H1 (cell line): Measurements from ENCODE around the gene KLHL29. TPM values are rescaled to one million over a fixed set of nuclear protein-coding genes. Genes with fewer than 3 reads are reported as not detected.
A peak's percentile ranks its signal among the peaks of the same experiment; 100 is the strongest.

Experiments
- CTCF ChIA-PET: fragments of 300-600 bp; sonication (Branson Sonifier 250); formaldehyde crosslinking; loops from one replicate; lab custom pipeline; 2021; ENCODE audit not compliant: partially characterized antibody; lab: Charles Lee
- POLR2A ChIA-PET: fragments of 300-600 bp; sonication (Branson Sonifier 250); formaldehyde crosslinking; loops from one replicate; lab custom pipeline; 2021; ENCODE audit warnings: inconsistent platforms; ENCODE audit not compliant: partially characterized antibody; lab: Charles Lee
- DNase-seq, 2 experiments: peaks; one replicate each; pipeline versions ENCODE4 v3.0.0 to v3.0.0-alpha.2; 2010 to 2022; ENCODE audit warnings: low spot score in 2 of 2, low read depth in 1 of 2, mixed read lengths in 1 of 2
- FAIRE-seq: peaks from 2 replicates; lab custom pipeline; 2011; peaks lifted over from hg19 to GRCh38; lab: Jason Lieb, UNC
- H2AFZ ChIP-seq: 2 replicates; pipeline ENCODE4 v1.8.1; 2012; ENCODE audit warnings: low read length, inconsistent platforms
- H2AK5ac ChIP-seq: 2 replicates; pipeline ENCODE4 v1.6.1; 2013; ENCODE audit warnings: low read depth, low read length
- H2BK120ac ChIP-seq: replicated peaks from 2 replicates; pipeline ENCODE3; 2013; ENCODE audit warnings: low read depth, low read length, inconsistent platforms
- H2BK12ac ChIP-seq: 2 replicates; pipeline ENCODE4 v1.6.1; 2013; ENCODE audit warnings: low read depth, low read length
- H2BK15ac ChIP-seq: 2 replicates; pipeline ENCODE4 v1.6.1; 2013; ENCODE audit warnings: low read length
- H2BK20ac ChIP-seq: 2 replicates; pipeline ENCODE4 v1.6.1; 2013; ENCODE audit warnings: low read length
- H2BK5ac ChIP-seq: 2 replicates; pipeline ENCODE4 v1.6.1; 2013; ENCODE audit warnings: low read depth, low read length
- H3K14ac ChIP-seq: 2 replicates; pipeline ENCODE4 v1.6.1; 2013; ENCODE audit warnings: inconsistent platforms; ENCODE audit not compliant: insufficient read length
- H3K18ac ChIP-seq: 2 replicates; pipeline ENCODE4 v1.6.1; 2013; ENCODE audit warnings: low read length; ENCODE audit errors: extremely low read depth
- H3K23ac ChIP-seq: 2 replicates; pipeline ENCODE4 v1.6.1; 2013; ENCODE audit warnings: inconsistent platforms; ENCODE audit not compliant: insufficient read length
- H3K23me2 ChIP-seq: 2 replicates; pipeline ENCODE4 v1.6.1; 2013; ENCODE audit warnings: low read depth, low read length
- H3K27ac ChIP-seq: 2 replicates; pipeline ENCODE4 v1.6.1; 2011; ENCODE audit warnings: low read depth, low read length, inconsistent platforms
- H3K27me3 ChIP-seq, 4 experiments: replicated peaks in 1 of 4; 1 replicate in 1 of 4; 2 replicates in 3 of 4; pipeline versions ENCODE4 v1.6.1 to v1.8.1; 2011 to 2013; ENCODE audit warnings: low read length in 3 of 4, mild to moderate bottlenecking in 3 of 4, inconsistent platforms in 2 of 4, mixed read lengths in 2 of 4, moderate library complexity in 1 of 4; ENCODE audit not compliant: control insufficient read depth in 3 of 4, insufficient read depth in 3 of 4; ENCODE audit errors: extremely low read depth in 1 of 4
- H3K36me3 ChIP-seq, 4 experiments: 2 replicates each; pipeline versions ENCODE4 v1.6.1 to v1.8.1; 2011 to 2013; ENCODE audit warnings: mild to moderate bottlenecking in 4 of 4, low read length in 3 of 4, moderate library complexity in 2 of 4, control low read depth in 1 of 4, inconsistent platforms in 1 of 4; ENCODE audit not compliant: insufficient read depth in 4 of 4, control insufficient read depth in 2 of 4
- H3K4ac ChIP-seq: replicated peaks from 2 replicates; pipeline ENCODE3; 2013; ENCODE audit warnings: low read length, low read depth, mixed read lengths, inconsistent platforms; ENCODE audit not compliant: insufficient read length
- H3K4me1 ChIP-seq, 4 experiments: replicated peaks in 1 of 4; 1 replicate in 1 of 4; 2 replicates in 3 of 4; pipeline versions ENCODE4 v1.6.1 to v1.8.1; 2011 to 2013; ENCODE audit warnings: low read length in 3 of 4, inconsistent platforms in 2 of 4, mixed read lengths in 1 of 4; ENCODE audit not compliant: insufficient read depth in 4 of 4, control insufficient read depth in 3 of 4
- H3K4me2 ChIP-seq, 2 experiments: 2 replicates each; pipeline versions ENCODE4 v1.6.1 to v1.8.1; 2011 to 2013; ENCODE audit warnings: low read depth in 2 of 2, low read length in 2 of 2, control low read depth in 1 of 2, inconsistent platforms in 1 of 2, mild to moderate bottlenecking in 1 of 2; ENCODE audit not compliant: insufficient read depth in 1 of 2
- H3K4me3 ChIP-seq, 4 experiments: fragments of 200-600, 300-600 bp in 1 of 4; sonication (generic), shearing (Covaris generic), sonication (Bioruptor Twin) in 1 of 4; 2 replicates each; pipeline versions ENCODE4 v1.5.1 to v1.8.1; 2011 to 2016; ENCODE audit warnings: low read length in 4 of 4, low read depth in 3 of 4, control low read depth in 2 of 4, inconsistent platforms in 2 of 4, mild to moderate bottlenecking in 2 of 4, mixed read lengths in 1 of 4, moderate library complexity in 1 of 4; ENCODE audit not compliant: insufficient read depth in 2 of 4; ENCODE audit errors: extremely low read depth in 1 of 4
- H3K56ac ChIP-seq: replicated peaks from 2 replicates; pipeline ENCODE3; 2013; ENCODE audit warnings: low read depth, mild to moderate bottlenecking, mixed read lengths, low read length, inconsistent platforms; ENCODE audit not compliant: insufficient read length
- H3K79me1 ChIP-seq: 2 replicates; pipeline ENCODE4 v1.6.1; 2013; ENCODE audit warnings: low read depth, low read length, control low read depth
- H3K79me2 ChIP-seq, 2 experiments: 2 replicates each; pipeline versions ENCODE4 v1.6.1 to v1.8.1; 2012 to 2013; ENCODE audit warnings: low read length in 2 of 2, mild to moderate bottlenecking in 2 of 2, inconsistent platforms in 1 of 2; ENCODE audit not compliant: insufficient read depth in 2 of 2, control insufficient read depth in 1 of 2
- H3K9ac ChIP-seq, 4 experiments: replicated peaks in 1 of 4; 1 replicate in 1 of 4; 2 replicates in 3 of 4; pipeline versions ENCODE4 v1.6.1 to v1.8.1; 2011 to 2013; ENCODE audit warnings: low read depth in 3 of 4, low read length in 3 of 4, control low read depth in 2 of 4, mild to moderate bottlenecking in 2 of 4, moderate library complexity in 2 of 4, inconsistent platforms in 1 of 4; ENCODE audit errors: extremely low read depth in 1 of 4
- H3K9me3 ChIP-seq, 2 experiments: 2 replicates each; pipeline versions ENCODE4 v1.6.1 to v1.8.1; 2012 to 2013; ENCODE audit warnings: mild to moderate bottlenecking in 2 of 2, moderate library complexity in 2 of 2, control low read depth in 1 of 2, inconsistent platforms in 1 of 2, low read depth in 1 of 2, low read length in 1 of 2, mixed read lengths in 1 of 2; ENCODE audit not compliant: insufficient read depth in 2 of 2
- H4K20me1 ChIP-seq, 2 experiments: replicated peaks in 1 of 2; 2 replicates each; pipeline versions ENCODE3 to v1.8.1; 2011 to 2013; ENCODE audit warnings: inconsistent platforms in 2 of 2, low read length in 2 of 2, mild to moderate bottlenecking in 1 of 2; ENCODE audit not compliant: insufficient read depth in 2 of 2, control insufficient read depth in 1 of 2
- H4K5ac ChIP-seq: 2 replicates; pipeline ENCODE4 v1.6.1; 2013; ENCODE audit warnings: low read length, low read depth, mixed read lengths, inconsistent platforms; ENCODE audit not compliant: insufficient read length
- H4K8ac ChIP-seq: 2 replicates; pipeline ENCODE4 v1.8.0; 2013; ENCODE audit warnings: mild to moderate bottlenecking, moderate library complexity, low read length, inconsistent platforms; ENCODE audit not compliant: insufficient read depth; ENCODE audit errors: extremely low read depth
- H4K91ac ChIP-seq: replicated peaks from 2 replicates; pipeline ENCODE3; 2013; ENCODE audit warnings: low read length, mixed read lengths, inconsistent platforms; ENCODE audit not compliant: insufficient read length
- BRCA1 ChIP-seq: IDR thresholded peaks from 2 replicates; pipeline ENCODE4 v1.6.1; 2012; ENCODE audit warnings: low read depth, low read length, improper control_type of control experiment
- EP300 ChIP-seq, 2 experiments: IDR thresholded peaks; 1 replicate in 1 of 2; 2 replicates in 1 of 2; pipeline ENCODE4 v1.6.1; 2011 to 2012; ENCODE audit warnings: low read depth in 2 of 2, low read length in 2 of 2, mild to moderate bottlenecking in 2 of 2, borderline replicate concordance in 1 of 2, inconsistent platforms in 1 of 2, moderate library complexity in 1 of 2
- KDM1A ChIP-seq: fragments of 200-600, 300-600 bp; sonication (generic); IDR thresholded peaks from 2 replicates; pipeline ENCODE4 v1.7.1; 2016; ENCODE audit warnings: mild to moderate bottlenecking, low read length, borderline replicate concordance
- SAP30 ChIP-seq: fragments of 300-600 bp; sonication (generic); IDR thresholded peaks from 2 replicates; pipeline ENCODE4 v1.7.1; 2012; ENCODE audit warnings: low read length, moderate library complexity, mild to moderate bottlenecking, inconsistent platforms; ENCODE audit not compliant: insufficient read depth, insufficient replicate concordance
- SIRT6 ChIP-seq: IDR thresholded peaks from one replicate; pipeline ENCODE4 v1.7.1; 2012; ENCODE audit warnings: low read length, inconsistent platforms
- SP4 ChIP-seq: IDR thresholded peaks from 2 replicates; pipeline ENCODE4 v1.6.1; 2012; ENCODE audit warnings: low read length, inconsistent platforms
- WGBS, 2 experiments: shearing (Covaris generic) in 1 of 2; methylation state at CpG; one replicate each; pipeline versions ENCODE4 v1.1.6 to v1.1.7; 2013 to 2015; ENCODE audit warnings: low lambda C conversion rate in 2 of 2, mixed read lengths in 2 of 2, inconsistent platforms in 1 of 2, low coverage in 1 of 2, missing lambda C conversion rate in 1 of 2; ENCODE audit not compliant: insufficient replicate concordance in 2 of 2, insufficient coverage in 1 of 2, insufficient read length in 1 of 2; ENCODE audit errors: extremely low coverage in 1 of 2, missing lambda C conversion rate in 1 of 2; 5-methylcytosine and 5-hydroxymethylcytosine counted together
- polyA plus RNA-seq, 7 experiments: library from polyadenylated mRNA; depleted of rRNA in 3 of 7; stranded (reverse) in 5 of 7; unstranded in 2 of 7; fragments of >200 nt in 5 of 7; fragments of 200-250 nt in 2 of 7; gene quantifications; 1 replicate in 5 of 7; 2 replicates in 1 of 7; 4 replicates in 1 of 7; pipeline versions ENCODE4 v1.2.1 to v1.2.3, GENCODE V29; 2011 to 2013; ENCODE audit warnings: missing spikeins in 2 of 7, mixed read lengths in 2 of 7
- total RNA-seq: library from RNA; stranded (reverse); fragmentation: NEBNext Ultra II Directional; extraction: Animal tissue kit (Norgen Biotek cat#: 25700); gene quantifications from 2 replicates; pipeline ENCODE4 v1.2.1, GENCODE V29; 2021

KLHL29 gene
- total and polyA plus RNA-seq, 2 of the 8 experiments (the other 6 are each of a cell fraction or from before 2014, with no cell fraction given) = 1.1 to 4.7 TPM

- TF ChIP-seq SAP30 (no peak), SIRT6 (no peak), SP4 (no peak), BRCA1 (no peak), KDM1A (no peak), EP300 (IDR thresholded peaks at IDR 0.05; ENCODE audit: borderline replicate concordance in 1 of 2, low read depth in 2 of 2, low read length in 2 of 2) (no peak)
- no peaks in the 10 kb centered on the region for H3K79me1 ChIP-seq
- no peak overlapping the region for H3K56ac ChIP-seq
- no peaks in the 10 kb centered on the region for H3K79me2 ChIP-seq
- H2BK12ac ChIP-seq = peak overlapping the region; percentile 87; the same call in 1 of the 2 replicates
- peaks cover 0 to 6% (median 1%) of the 10 kb centered on the region in 4 experiments; a peak in 4 of 7 replicates for H3K4me1 ChIP-seq
- H2AK5ac ChIP-seq = no peak overlapping the region
- FAIRE-seq (no peak), DNase-seq (no peak)
- no peak overlapping the region for H2BK15ac ChIP-seq
- no peak overlapping the region for H3K4ac ChIP-seq
- no peak overlapping the region for H3K9ac ChIP-seq
- H2BK120ac ChIP-seq = no peak overlapping the region
- no peak overlapping the region for H4K8ac ChIP-seq
- CTCF ChIA-PET = interaction anchor here (0.7 to 1.6 kb wide), 6 partner anchors 10 to 135 kb away, joined by 3 to 7 read pairs (median 4); no protein-coding TSS in a partner anchor
- no peak overlapping the region for H3K4me3 ChIP-seq
- H3K23me2 ChIP-seq = no peaks in the 10 kb centered on the region
- 96% methylated on average over 19 of the region's 19 CpGs; no CpG with 5 or more reads in 1 of the 2 experiments for WGBS, 2 experiments
- no peaks in the 10 kb centered on the region for H4K20me1 ChIP-seq
- no peak overlapping the region for H3K27ac ChIP-seq
- POLR2A ChIA-PET = no interaction called here
- no peak overlapping the region for H3K14ac ChIP-seq
- no peak overlapping the region for H4K5ac ChIP-seq
- H3K23ac ChIP-seq = no peak overlapping the region
- H4K91ac ChIP-seq = no peak overlapping the region
- no peaks in the 10 kb centered on the region; a peak in 1 of 7 replicates for H3K27me3 ChIP-seq
- H3K18ac ChIP-seq = no peak overlapping the region
- no peaks in the 10 kb centered on the region for H3K36me3 ChIP-seq
- no peak overlapping the region for H2AFZ ChIP-seq
- no peak overlapping the region for H3K4me2 ChIP-seq
- H3K9me3 ChIP-seq = no peaks in the 10 kb centered on the region
- no peak overlapping the region for H2BK20ac ChIP-seq
- H2BK5ac ChIP-seq = no peak overlapping the region
Observed at GRCh38 chr2:23526114-23526513, 141.1 kb downstream of the KLHL29 start.
